HCT116 (cell line): ENCODE data around the gene IL1RAPL2. TPM values are rescaled to one million over a fixed set of nuclear protein-coding genes. Genes with fewer than 3 reads are reported as not detected.

Experiments
- ATAC-seq: fragments of 200-7000 bp; cut with Tn5 transposase; 2 replicates; pipeline ENCODE4 v1.9.1; 2020; ENCODE audit warnings: mild to moderate bottlenecking, moderate library complexity
- BruUV-seq: library from RNA; stranded (reverse); fragments of 400-500 nt; replicated peaks from 2 replicates; lab custom pipeline; 2021; lab: Mats Ljungman, UMichigan
- CTCF ChIA-PET: fragments of 300-600 bp; sonication (Branson Sonifier 250); formaldehyde crosslinking; loops from one replicate; lab custom pipeline; 2021; ENCODE audit warnings: antibody characterized with exemption; lab: Charles Lee
- POLR2A ChIA-PET: fragments of 300-600, 350-600 bp; sonication (Branson Sonifier 250); formaldehyde crosslinking; loops from one replicate; lab custom pipeline; 2021; ENCODE audit warnings: antibody characterized with exemption; lab: Charles Lee
- RAD21 ChIA-PET, 2 experiments: fragments of 300-600 bp; sonication (Branson Sonifier 250); formaldehyde crosslinking; loops; one replicate each; lab custom pipeline; 2023; ENCODE audit warnings: low total read pairs in 2 of 2; ENCODE audit not compliant: uncharacterized antibody in 2 of 2, unreplicated experiment in 2 of 2, low non-redundant PET in 1 of 2; lab: Charles Lee
- DNase-seq: peaks from one replicate; pipeline ENCODE4 v3.0.0-alpha.2; 2010; ENCODE audit warnings: low read depth, low spot score
- H2AFZ ChIP-seq: fragments of 200-600 bp; shearing (Covaris generic), sonication (generic); 2 replicates; pipeline ENCODE4 v1.6.1; 2017; ENCODE audit warnings: low read depth, mixed run types, mixed read lengths, antibody characterized with exemption, low read length; ENCODE audit not compliant: poor library complexity, severe bottlenecking
- H3K27ac ChIP-seq: 2 replicates; pipeline ENCODE4 v1.5.1; 2012; ENCODE audit warnings: low read depth, low read length
- H3K27me3 ChIP-seq: fragments of 200-600 bp; sonication (generic); 2 replicates; pipeline ENCODE4 v1.6.1; 2016; ENCODE audit warnings: mixed run types, low read length, mixed read lengths; ENCODE audit not compliant: insufficient read depth
- H3K36me3 ChIP-seq, 2 experiments: fragments of 200-500 bp in 1 of 2; fragments of 200-600 bp in 1 of 2; sonication (Bioruptor generic) in 1 of 2; sonication (generic) in 1 of 2; 2 replicates each; pipeline versions ENCODE4 v1.5.1 to v1.6.1; 2014 to 2016; ENCODE audit warnings: low read length in 2 of 2, inconsistent platforms in 1 of 2, mixed read lengths in 1 of 2, mixed run types in 1 of 2; ENCODE audit not compliant: insufficient read depth in 2 of 2, control insufficient read depth in 1 of 2
- H3K4me1 ChIP-seq, 2 experiments: fragments of 200-600 bp in 1 of 2; sonication (generic) in 1 of 2; 2 replicates each; pipeline versions ENCODE4 v1.5.1 to v1.6.1; 2012 to 2017; ENCODE audit warnings: low read length in 2 of 2, inconsistent platforms in 1 of 2, mild to moderate bottlenecking in 1 of 2, mixed read lengths in 1 of 2, mixed run types in 1 of 2, moderate library complexity in 1 of 2; ENCODE audit not compliant: insufficient read depth in 2 of 2, control insufficient read depth in 1 of 2
- H3K4me2 ChIP-seq: fragments of 200-600 bp; sonication (generic); 2 replicates; pipeline ENCODE4 v1.6.1; 2017; ENCODE audit warnings: mixed run types, low read length, mixed read lengths
- H3K4me3 ChIP-seq, 2 experiments: fragments of 200-600 bp in 1 of 2; sonication (generic) in 1 of 2; replicated peaks in 1 of 2; 2 replicates each; pipeline ENCODE4 v1.5.1; 2011 to 2016; ENCODE audit warnings: low read length in 2 of 2, control low read depth in 1 of 2, low read depth in 1 of 2, mild to moderate bottlenecking in 1 of 2, mixed read lengths in 1 of 2, mixed run types in 1 of 2
- H3K79me2 ChIP-seq: fragments of 200-600 bp; sonication (generic); 2 replicates; pipeline ENCODE4 v1.6.1; 2017; ENCODE audit warnings: mild to moderate bottlenecking, mixed run types, low read length, moderate library complexity, mixed read lengths; ENCODE audit not compliant: insufficient read depth
- H3K9ac ChIP-seq: fragments of 200-600 bp; sonication (generic); 2 replicates; pipeline ENCODE4 v1.6.1; 2016; ENCODE audit warnings: low read length, mixed read lengths
- H3K9me2 ChIP-seq: fragments of 200-600 bp; sonication (generic), shearing (Covaris generic); 2 replicates; pipeline ENCODE4 v1.6.1; 2017; ENCODE audit warnings: mixed run types, mild to moderate bottlenecking, moderate library complexity; ENCODE audit not compliant: insufficient read depth
- H3K9me3 ChIP-seq, 2 experiments: fragments of 200-500 bp in 1 of 2; fragments of 200-600 bp in 1 of 2; sonication (Bioruptor generic) in 1 of 2; sonication (generic) in 1 of 2; 2 replicates each; pipeline ENCODE4 v1.6.1; 2014 to 2017; ENCODE audit warnings: low read length in 2 of 2, mixed read lengths in 2 of 2, inconsistent platforms in 1 of 2, low read depth in 1 of 2, mild to moderate bottlenecking in 1 of 2, mixed run types in 1 of 2, moderate library complexity in 1 of 2; ENCODE audit not compliant: control insufficient read depth in 1 of 2, insufficient read depth in 1 of 2
- H4K20me1 ChIP-seq: fragments of 200-600 bp; sonication (generic), shearing (Covaris generic); 2 replicates; pipeline ENCODE4 v1.6.1; 2017; ENCODE audit warnings: mixed run types, mild to moderate bottlenecking, moderate library complexity; ENCODE audit not compliant: insufficient read depth
- ATF3 ChIP-seq: IDR thresholded peaks from 2 replicates; pipeline ENCODE4 v1.6.1; 2012
- CBX3 ChIP-seq: IDR thresholded peaks from 2 replicates; pipeline ENCODE4 v1.6.1; 2012; ENCODE audit warnings: low read depth
- CEBPB ChIP-seq: IDR thresholded peaks from 2 replicates; pipeline ENCODE4 v1.6.1; 2012; ENCODE audit warnings: low read depth
- CTCF ChIP-seq, 3 experiments: fragments of 200-600 bp in 1 of 3; sonication (generic) in 1 of 3; IDR thresholded peaks in 2 of 3; conservative IDR thresholded peaks in 1 of 3; 2 replicates each; pipeline ENCODE4 v1.5.1; 2012 to 2017; ENCODE audit warnings: low read depth in 2 of 3, low read length in 2 of 3, antibody characterized with exemption in 1 of 3, borderline replicate concordance in 1 of 3, control low read depth in 1 of 3, mild to moderate bottlenecking in 1 of 3, mixed read lengths in 1 of 3, mixed run types in 1 of 3, moderate library complexity in 1 of 3; ENCODE audit not compliant: insufficient read depth in 1 of 3
- EGR1 ChIP-seq: IDR thresholded peaks from 2 replicates; pipeline ENCODE4 v1.6.1; 2012; ENCODE audit warnings: low read depth
- EZH2phosphoT487 ChIP-seq: fragments of 200-600 bp; IDR thresholded peaks from 2 replicates; pipeline ENCODE4 v1.6.1; 2018; ENCODE audit warnings: antibody characterized with exemption, borderline replicate concordance
- REST ChIP-seq: IDR thresholded peaks from 2 replicates; pipeline ENCODE4 v1.6.1; 2012; ENCODE audit warnings: low read depth
- SIN3A ChIP-seq: IDR thresholded peaks from 2 replicates; pipeline ENCODE4 v1.6.1; 2012; ENCODE audit warnings: low read depth
- SP1 ChIP-seq: IDR thresholded peaks from 2 replicates; pipeline ENCODE4 v1.6.1; 2012; ENCODE audit warnings: low read depth
- TCF7L2 ChIP-seq: IDR thresholded peaks from 2 replicates; pipeline ENCODE4 v1.7.0; 2011; ENCODE audit warnings: borderline replicate concordance, inconsistent platforms; ENCODE audit not compliant: insufficient read depth, insufficient read length; ENCODE audit errors: extremely low read depth
- ZBTB33 ChIP-seq: IDR thresholded peaks from 2 replicates; pipeline ENCODE4 v1.6.1; 2011; ENCODE audit warnings: mild to moderate bottlenecking, low read length, moderate library complexity; ENCODE audit not compliant: insufficient replicate concordance; ENCODE audit errors: extremely low read depth
- ZNF274 ChIP-seq: fragments of 200-500 bp; sonication (Bioruptor generic); IDR thresholded peaks from 2 replicates; pipeline ENCODE4 v1.6.1; 2014; ENCODE audit warnings: mild to moderate bottlenecking, low read depth, low read length, inconsistent platforms
- intact Hi-C: fragments of 100-400 bp; cut with micrococcal nuclease; formaldehyde crosslinking; loops from 2 replicates; pipeline ENCODE4 v1.10.0; 2022
- total RNA-seq: library from RNA; stranded (reverse); gene quantifications from one replicate; pipeline ENCODE4 v1.2.1, GENCODE V29; 2021; ENCODE audit not compliant: unreplicated experiment

The IL1RAPL2 gene
- total RNA-seq, 1 experiment from 2014 or later, result not detected

GRCh38 chrX:105150557-105150956 is 584.6 kb downstream of the IL1RAPL2 start:
- ATAC-seq (no peak), DNase-seq (no peak)
- Histone ChIP-seq H3K27me3 (no peaks in the 10 kb centered on the region), H3K79me2 (no peaks in the 10 kb centered on the region), H2AFZ (no peak overlapping the region), H4K20me1 (no peaks in the 10 kb centered on the region), H3K9ac (no peak overlapping the region), H3K27ac (no peak overlapping the region), H3K4me1 (no peaks in the 10 kb centered on the region), H3K9me2 (no peaks in the 10 kb centered on the region), H3K36me3 (no peaks in the 10 kb centered on the region), H3K9me3 (no peaks in the 10 kb centered on the region), H3K4me2 (no peak overlapping the region), H3K4me3 (no peak overlapping the region)
- TF ChIP-seq SIN3A, result no peak
- no peak for TF ChIP-seq ZNF274
- TF ChIP-seq ATF3, result no peak
- TF ChIP-seq CTCF (IDR thresholded peaks at IDR 0.05 in 2 of 3, conservative IDR thresholded peaks at IDR 0.05 in 1 of 3; ENCODE audit: borderline replicate concordance in 1 of 3, insufficient read depth in 1 of 3, low read depth in 2 of 3, low read length in 2 of 3), result no peak
- TF ChIP-seq ZBTB33, result no peak
- no peak for TF ChIP-seq CEBPB
- TF ChIP-seq SP1, result no peak
- TF ChIP-seq EGR1, result no peak
- no peak for TF ChIP-seq EZH2phosphoT487
- no peak for TF ChIP-seq TCF7L2
- no peak for TF ChIP-seq REST
- TF ChIP-seq CBX3, result no peak
- intact Hi-C loops, result no loop called here
- RAD21 ChIA-PET, result no interaction called here
- POLR2A ChIA-PET, result no interaction called here
- CTCF ChIA-PET, result no interaction called here
- BruUV-seq, result no TSS peak
